Type B pancreatic cell (in vitro differentiated cells): ENCODE results near the gene TWNK. TPM values are rescaled to one million over a fixed set of nuclear protein-coding genes. Genes with fewer than 3 reads are reported as not detected.

Experiments
- DNase-seq: peaks from one replicate; pipeline ENCODE4 v3.0.0; 2021; ENCODE audit warnings: mixed read lengths; ENCODE audit not compliant: unreplicated experiment; ENCODE audit errors: extremely low spot score
- H3K27ac Mint-ChIP-seq: 2 replicates; pipeline ENCODE4 v1.8.0; 2021; ENCODE audit warnings: mild to moderate bottlenecking, mixed read lengths
- H3K27me3 Mint-ChIP-seq: 2 replicates; pipeline ENCODE4 v1.8.0; 2021; ENCODE audit warnings: mixed read lengths
- H3K36me3 Mint-ChIP-seq: 2 replicates; pipeline ENCODE4 v1.8.0; 2021; ENCODE audit warnings: mixed read lengths
- H3K4me1 Mint-ChIP-seq: one replicate; pipeline ENCODE4 v1.8.0; 2021; ENCODE audit warnings: mixed read lengths; ENCODE audit not compliant: unreplicated experiment
- H3K4me3 Mint-ChIP-seq: 2 replicates; pipeline ENCODE4 v1.8.0; 2021; ENCODE audit warnings: mild to moderate bottlenecking, mixed read lengths
- H3K9me3 Mint-ChIP-seq: 2 replicates; pipeline ENCODE4 v1.8.0; 2021; ENCODE audit warnings: mixed read lengths
- CTCF ChIP-seq: fragments of 200-600 bp; sonication (generic); conservative IDR thresholded peaks from 2 replicates; pipeline ENCODE4 v1.5.0; 2021; ENCODE audit warnings: antibody characterized with exemption, mild to moderate bottlenecking
- total RNA-seq: library from RNA; stranded (reverse); gene quantifications from 2 replicates; pipeline ENCODE4 v1.2.1, GENCODE V29; 2021; ENCODE audit warnings: low replicate concordance

Gene TWNK
- total RNA-seq, 1 donor from 2014 or later: 19.2 TPM

GRCh38 chr10:100998991-100999741 lies 11.8 kb downstream of the TWNK start:
- Mint-ChIP-seq H3K27ac (peak overlapping the region; percentile 95), H3K4me3 (peak overlapping the region; percentile 94), H3K36me3 (peaks cover 4% of the 10 kb centered on the region), H3K27me3 (no peaks in the 10 kb centered on the region), H3K4me1 (peaks cover 30% of the 10 kb centered on the region), H3K9me3 (no peaks in the 10 kb centered on the region)
- DNase-seq: peak; percentile 90
- TF ChIP-seq CTCF: peak; percentile 100

GRCh38 chr10:100999742-101000126 lies 12.4 kb downstream of the TWNK start, which contains the start of gene LZTS2:
TSS of gene LZTS2 (plus strand) at chr10:100999808. CDS start at chr10:101002539, 2,731 bp downstream.
- no peaks in the 10 kb centered on the region for H3K27me3 Mint-ChIP-seq
- H3K4me3 Mint-ChIP-seq: peak within 1 kb of the TSS; percentile 94
- peaks cover 24% of the 10 kb centered on the region for H3K4me1 Mint-ChIP-seq
- H3K36me3 Mint-ChIP-seq: peaks cover 4% of the 10 kb centered on the region
- DNase-seq: no peak
- H3K27ac Mint-ChIP-seq: peak within 1 kb of the TSS; percentile 95
- no peaks in the 10 kb centered on the region for H3K9me3 Mint-ChIP-seq
- TF ChIP-seq CTCF: no peak

GRCh38 chr10:101000127-101000914 lies 13.0 kb downstream of the TWNK start:
- H3K36me3 Mint-ChIP-seq: peaks cover 4% of the 10 kb centered on the region
- no peak for DNase-seq

GRCh38 chr10:101000915-101001658 lies 13.7 kb downstream of the TWNK start:
- Mint-ChIP-seq H3K9me3 (no peaks in the 10 kb centered on the region), H3K27ac (peak overlapping the region; percentile 90), H3K4me1 (peaks cover 11% of the 10 kb centered on the region), H3K4me3 (peak overlapping the region; percentile 90), H3K27me3 (no peaks in the 10 kb centered on the region), H3K36me3 (peaks cover 4% of the 10 kb centered on the region)
- no peak for DNase-seq
- no peak for TF ChIP-seq CTCF

More at GRCh38 chr10:101000127-101000914, 13.0 kb downstream of the TWNK start:
- no peaks in the 10 kb centered on the region for H3K27me3 Mint-ChIP-seq
- no peak for TF ChIP-seq CTCF
- H3K27ac Mint-ChIP-seq: peak overlapping the region; percentile 90
- H3K4me3 Mint-ChIP-seq: peak overlapping the region; percentile 90
- no peaks in the 10 kb centered on the region for H3K9me3 Mint-ChIP-seq
- peaks cover 19% of the 10 kb centered on the region for H3K4me1 Mint-ChIP-seq

GRCh38 chr10:101001659-101002035 lies 14.3 kb downstream of the TWNK start:
- Mint-ChIP-seq H3K4me3 (peak overlapping the region; percentile 90), H3K27ac (no peak overlapping the region), H3K36me3 (peaks cover 4% of the 10 kb centered on the region), H3K4me1 (peaks cover 10% of the 10 kb centered on the region), H3K27me3 (no peaks in the 10 kb centered on the region), H3K9me3 (no peaks in the 10 kb centered on the region)
- TF ChIP-seq CTCF: no peak
- DNase-seq: no peak
